ENCODE measurements around the gene PIGU. TPM values are rescaled to one million over a fixed set of nuclear protein-coding genes. Genes with fewer than 3 reads are reported as not detected.
"Not testable (repeated sequence)": the region's sequence is repeated elsewhere in the genome, so short reads cannot be mapped to it uniquely, and the experiment has no call there.

The PIGU gene
- total RNA-seq, 1 donor from 2014 or later, result 10.9 TPM

DNA sequence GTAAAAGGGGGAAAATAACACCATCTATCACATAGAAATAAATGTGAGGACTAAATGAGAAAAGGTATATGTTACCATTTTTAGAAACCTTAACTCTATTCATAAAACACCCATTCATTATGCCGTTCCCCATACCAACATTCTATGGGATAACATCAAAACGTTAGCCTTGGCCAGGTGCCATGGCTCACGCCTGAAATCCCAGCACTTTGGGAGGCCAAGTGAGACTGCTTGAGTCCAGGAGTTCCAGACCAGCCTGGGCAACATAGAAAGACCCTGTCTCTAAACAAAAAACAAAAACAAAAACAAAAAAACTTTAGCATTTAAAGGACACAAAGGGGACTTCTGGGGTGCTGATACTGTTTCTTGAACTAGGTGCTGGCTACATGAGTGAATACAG is 1.3 kb downstream of the PIGU start:
- intact Hi-C loops (cut with DNase I), result no loop called here
- ATAC-seq (ENCODE audit: poor library complexity) (no peak), DNase-seq (no peak)

- DNase-seq (no peak), ATAC-seq (ENCODE audit: poor library complexity) (no peak)
- intact Hi-C loops (cut with DNase I), result no loop called here
These were observed 3.5 kb downstream of the PIGU start for GRCh38 chr20:34673412-34673811.

DNA sequence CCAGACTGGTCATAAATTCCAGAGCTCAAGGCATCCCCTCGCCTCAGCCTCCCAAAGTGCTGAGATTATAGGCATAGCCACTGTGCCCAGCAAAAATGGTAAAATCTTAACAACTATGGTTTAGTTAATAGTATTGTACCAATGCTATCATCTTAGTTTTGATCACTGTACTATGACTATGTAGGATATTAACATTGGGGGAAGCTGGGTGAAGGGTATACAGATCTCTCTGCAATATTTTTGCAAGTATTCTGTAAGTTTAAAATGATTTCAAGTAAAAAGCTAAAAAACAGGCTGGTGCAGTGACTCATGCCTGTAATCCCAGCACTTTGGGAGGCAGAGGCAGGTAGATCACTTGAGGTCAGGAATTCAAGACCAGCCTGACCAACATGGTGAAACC is 7.8 kb downstream of the PIGU start:
- ATAC-seq (ENCODE audit: poor library complexity), result no peak
- DNase-seq, result no peak
- intact Hi-C loops (cut with DNase I), result no loop called here

GRCh38 chr20:34664751-34665150 is 12.1 kb downstream of the PIGU start:
- intact Hi-C loops (cut with DNase I); DNase-seq; ATAC-seq (ENCODE audit: poor library complexity): not testable (repeated sequence)

GRCh38 chr20:34663213-34663943 is 13.5 kb downstream of the PIGU start:
- DNase-seq (no peak), ATAC-seq (ENCODE audit: poor library complexity) (no peak)
- intact Hi-C loops (cut with DNase I), result no loop called here

DNA sequence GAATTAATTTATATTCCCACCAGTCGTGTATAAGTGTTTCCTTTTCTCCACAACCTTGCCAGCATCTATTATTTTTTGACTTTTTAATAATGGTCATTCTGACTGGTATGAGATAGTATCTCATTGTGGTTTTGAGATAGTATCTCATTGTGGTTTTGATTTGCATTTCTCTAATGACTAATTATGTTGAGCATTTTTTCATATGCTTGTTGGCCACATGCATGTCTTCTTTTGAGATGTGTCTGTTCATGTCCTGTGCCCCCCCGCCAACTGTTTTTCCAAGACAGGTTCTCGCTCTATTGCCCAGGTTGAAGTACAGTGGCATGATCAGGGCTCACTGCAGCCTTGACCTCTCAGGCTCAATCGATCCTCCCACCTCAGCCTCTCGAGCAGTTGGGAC is 15.1 kb downstream of the PIGU start:
- DNase-seq; ATAC-seq (ENCODE audit: poor library complexity); intact Hi-C loops (cut with DNase I): not testable (repeated sequence)

GRCh38 chr20:34658654-34659053 is 18.2 kb downstream of the PIGU start:
- intact Hi-C loops (cut with DNase I); DNase-seq: not testable (repeated sequence)

GRCh38 chr20:34654207-34654744 is 22.6 kb downstream of the PIGU start:
- DNase-seq, result no peak
- intact Hi-C loops (cut with DNase I), result no loop called here
- ATAC-seq (ENCODE audit: poor library complexity), result no peak

More at GRCh38 chr20:34658654-34659053, 18.2 kb downstream of the PIGU start:
- not testable (repeated sequence) for ATAC-seq (ENCODE audit: poor library complexity)

GRCh38 chr20:34651200-34651599 is 25.7 kb downstream of the PIGU start:
- intact Hi-C loops (cut with DNase I), result no loop called here
- no peak for DNase-seq
- no peak for ATAC-seq (ENCODE audit: poor library complexity)

- no peak for ATAC-seq (ENCODE audit: poor library complexity)
- no peak for DNase-seq
- intact Hi-C loops (cut with DNase I), result no loop called here
These were observed 29.2 kb downstream of the PIGU start for GRCh38 chr20:34647737-34648136.

DNA sequence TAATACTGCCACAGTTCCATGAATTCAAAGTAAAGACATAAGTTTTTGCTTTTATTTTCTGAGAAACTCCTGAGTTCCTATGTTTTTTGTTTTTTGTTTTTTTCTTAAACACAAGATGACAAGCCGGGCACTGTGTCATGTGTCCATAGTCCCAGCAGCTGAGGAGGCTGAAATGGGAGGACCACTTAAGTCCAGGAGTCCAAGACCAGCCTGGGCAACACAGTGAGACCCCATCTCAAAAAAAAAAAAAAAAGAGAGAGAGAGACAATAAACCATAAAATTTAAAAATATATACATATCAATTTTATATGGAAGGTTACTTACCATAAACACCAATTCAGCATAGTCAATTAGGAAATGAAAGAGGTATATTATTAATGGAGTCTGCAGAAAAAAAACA is 31.9 kb downstream of the PIGU start:
- intact Hi-C loops (cut with DNase I), result no loop called here
- ATAC-seq (ENCODE audit: poor library complexity) (no peak), DNase-seq (no peak)

DNA sequence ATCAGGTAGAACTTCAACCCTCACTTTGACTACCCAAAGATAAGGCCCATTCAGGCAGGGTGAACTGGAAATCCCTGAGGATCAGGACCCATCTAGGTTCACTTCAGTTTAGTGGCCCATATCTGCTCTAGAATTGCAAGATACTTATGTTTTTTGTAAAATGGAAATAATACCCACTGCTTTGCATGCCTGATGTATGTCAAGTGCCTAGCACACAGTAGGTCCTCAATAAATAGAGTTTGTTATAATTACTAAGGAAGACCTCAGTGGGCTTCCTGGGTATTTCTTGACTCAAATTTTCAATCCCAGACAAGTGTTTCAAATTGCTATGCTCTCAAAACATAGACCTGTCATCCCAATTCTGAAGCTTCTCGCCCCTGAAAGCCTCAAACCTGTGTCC is 32.5 kb downstream of the PIGU start:
- no peak for DNase-seq
- intact Hi-C loops (cut with DNase I), result no loop called here
- ATAC-seq (ENCODE audit: poor library complexity), result no peak

GRCh38 chr20:34643928-34644327 is 33.0 kb downstream of the PIGU start:
- ATAC-seq (ENCODE audit: poor library complexity), result no peak
- intact Hi-C loops (cut with DNase I), result no loop called here
- no peak for DNase-seq

DNA sequence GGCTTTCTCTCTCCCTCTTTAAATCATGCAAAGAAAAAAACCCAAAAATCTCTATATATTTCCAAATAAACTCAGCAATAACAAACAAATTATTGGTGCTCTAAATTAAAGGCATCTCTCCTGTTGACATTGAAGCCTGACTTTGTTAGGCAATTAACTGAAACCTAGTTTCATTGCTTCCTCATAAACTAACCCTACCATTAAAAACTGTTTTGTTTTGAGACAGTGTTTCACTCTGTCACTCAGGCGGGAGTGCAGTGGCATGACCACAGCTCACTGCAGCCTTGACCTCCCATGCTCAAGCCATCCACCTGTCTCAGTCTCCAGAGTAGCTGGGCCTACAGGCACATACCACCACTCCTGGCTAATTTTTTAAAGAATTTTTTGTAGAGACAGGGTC is 34.9 kb downstream of the PIGU start:
- intact Hi-C loops (cut with DNase I), result no loop called here
- no peak for ATAC-seq (ENCODE audit: poor library complexity)
- no peak for DNase-seq

DNA sequence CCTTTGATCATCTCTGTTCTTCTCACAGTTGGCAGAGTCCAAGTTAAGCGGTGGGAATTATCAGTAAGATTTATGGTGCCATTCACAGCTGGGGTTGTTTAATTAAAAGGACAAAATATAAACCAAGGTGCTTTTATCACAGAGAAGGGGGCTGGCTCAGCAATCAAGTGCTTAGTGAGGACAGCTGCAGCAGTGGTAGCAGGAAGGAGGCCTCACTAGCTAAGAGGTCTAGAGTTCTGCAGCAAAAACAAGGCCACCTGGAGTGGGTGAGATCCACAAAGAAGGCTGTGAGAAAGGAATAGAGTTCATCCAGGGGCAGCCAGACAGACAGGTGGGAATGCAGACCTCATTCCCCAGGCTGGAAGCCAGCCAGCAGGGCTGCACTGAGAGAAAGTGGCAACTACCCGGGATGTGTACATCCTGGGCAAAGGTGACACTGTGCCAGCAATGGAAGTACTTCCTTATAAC is 37.1 kb downstream of the PIGU start:
- intact Hi-C loops (cut with DNase I), result no loop called here

DNA sequence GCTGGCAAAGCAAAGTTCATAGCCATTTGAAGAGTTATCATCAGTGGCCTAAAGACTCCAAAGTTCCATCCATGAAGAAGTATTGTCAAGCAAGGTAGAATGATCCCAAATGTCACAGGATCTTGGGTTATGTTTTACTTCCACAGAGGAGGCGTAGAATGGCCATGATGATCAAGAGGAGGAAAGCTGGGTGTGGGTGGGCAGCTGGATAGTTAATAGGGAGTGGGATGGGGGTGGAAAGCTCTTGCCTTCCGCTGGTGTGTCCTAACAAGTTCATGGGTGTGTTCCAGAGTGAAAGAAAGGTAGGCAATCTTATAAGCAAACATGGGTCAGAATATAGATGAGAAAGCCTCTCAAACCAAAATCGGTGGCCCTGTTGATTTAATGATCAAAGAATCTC is 38.4 kb downstream of the PIGU start:
- ATAC-seq (ENCODE audit: poor library complexity) (no peak), DNase-seq (no peak)
- intact Hi-C loops (cut with DNase I), result no loop called here

More for the DNA sequence above, 37.1 kb downstream of the PIGU start:
- DNase-seq (no peak), ATAC-seq (ENCODE audit: poor library complexity) (no peak)

- ATAC-seq (ENCODE audit: poor library complexity), result no peak
- intact Hi-C loops (cut with DNase I), result no loop called here
These were observed 38.9 kb downstream of the PIGU start for GRCh38 chr20:34638039-34638292.

GRCh38 chr20:34637245-34638038 is 39.5 kb downstream of the PIGU start:
- DNase-seq, result no peak
- intact Hi-C loops (cut with DNase I), result no loop called here
- peak; percentile 91 for ATAC-seq (ENCODE audit: poor library complexity)

More at GRCh38 chr20:34638039-34638292, 38.9 kb downstream of the PIGU start:
- DNase-seq, result no peak

- intact Hi-C loops (cut with DNase I), result no loop called here
- DNase-seq, result no peak
- peak; percentile 79 for ATAC-seq (ENCODE audit: poor library complexity)
These were observed 40.2 kb downstream of the PIGU start for GRCh38 chr20:34636648-34637047.

- no peak for ATAC-seq (ENCODE audit: poor library complexity)
- no peak for DNase-seq
- intact Hi-C loops (cut with DNase I), result no loop called here
These were observed 42.5 kb downstream of the PIGU start for GRCh38 chr20:34634392-34634791.
